ENCODE results near the gene RIPOR2.
"Not testable (repeated sequence)": the region's sequence is repeated elsewhere in the genome, so short reads cannot be mapped to it uniquely, and the experiment has no call there.

DNA sequence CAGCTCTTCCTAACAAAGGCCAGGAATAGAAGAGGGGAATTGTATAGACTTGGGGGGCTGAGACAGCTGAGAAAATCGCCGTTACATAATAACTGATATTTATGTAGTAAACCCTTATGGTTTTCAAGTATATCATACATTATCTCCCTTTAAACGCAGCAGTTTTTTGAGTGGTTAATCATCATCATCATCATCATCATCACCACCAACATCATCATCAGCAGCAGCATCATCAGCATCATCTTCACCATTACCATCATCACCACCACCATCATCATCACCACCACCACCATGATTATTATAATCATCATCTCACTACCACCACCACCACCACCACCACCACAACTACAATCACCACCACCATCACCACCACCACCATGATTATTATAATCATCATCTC, 9.1 kb downstream of the RIPOR2 start:
- not testable (repeated sequence) for TF ChIP-seq EZH2 (IDR thresholded peaks at IDR 0.05; ENCODE audit: borderline replicate concordance, low read length)
- TF ChIP-seq, protein P1, sequence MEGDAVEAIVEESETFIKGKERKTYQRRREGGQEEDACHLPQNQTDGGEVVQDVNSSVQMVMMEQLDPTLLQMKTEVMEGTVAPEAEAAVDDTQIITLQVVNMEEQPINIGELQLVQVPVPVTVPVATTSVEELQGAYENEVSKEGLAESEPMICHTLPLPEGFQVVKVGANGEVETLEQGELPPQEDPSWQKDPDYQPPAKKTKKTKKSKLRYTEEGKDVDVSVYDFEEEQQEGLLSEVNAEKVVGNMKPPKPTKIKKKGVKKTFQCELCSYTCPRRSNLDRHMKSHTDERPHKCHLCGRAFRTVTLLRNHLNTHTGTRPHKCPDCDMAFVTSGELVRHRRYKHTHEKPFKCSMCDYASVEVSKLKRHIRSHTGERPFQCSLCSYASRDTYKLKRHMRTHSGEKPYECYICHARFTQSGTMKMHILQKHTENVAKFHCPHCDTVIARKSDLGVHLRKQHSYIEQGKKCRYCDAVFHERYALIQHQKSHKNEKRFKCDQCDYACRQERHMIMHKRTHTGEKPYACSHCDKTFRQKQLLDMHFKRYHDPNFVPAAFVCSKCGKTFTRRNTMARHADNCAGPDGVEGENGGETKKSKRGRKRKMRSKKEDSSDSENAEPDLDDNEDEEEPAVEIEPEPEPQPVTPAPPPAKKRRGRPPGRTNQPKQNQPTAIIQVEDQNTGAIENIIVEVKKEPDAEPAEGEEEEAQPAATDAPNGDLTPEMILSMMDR (conservative IDR thresholded peaks at IDR 0.05 in 1 of 2, IDR thresholded peaks at IDR 0.05 in 1 of 2; ENCODE audit: extremely low read depth in 1 of 2, insufficient read depth in 1 of 2, low read depth in 1 of 2, low read length in 2 of 2): not testable (repeated sequence)

Measured in mammary epithelial cell (primary cell).